Dermis microvascular lymphatic vessel endothelial cell (primary cell): ENCODE measurements around the gene UCP2. TPM values are rescaled to one million over a fixed set of nuclear protein-coding genes. Genes with fewer than 3 reads are reported as not detected.

Experiments
- DNase-seq, 2 donors: peaks; one replicate each; pipeline versions ENCODE4 v3.0.0 to v3.0.0-alpha.2; 2010; ENCODE audit warnings: low read depth in 2 of 2
- total RNA-seq: library from RNA; depleted of rRNA; stranded (reverse); fragments of >200 nt; gene quantifications from 2 replicates; pipeline ENCODE4 v1.2.1, GENCODE V29; 2014

The UCP2 gene
- total RNA-seq = 3.7 and 7.6 TPM in 2 replicates

- DNase-seq = peak; percentile 45 to 88
Observed at GRCh38 chr11:73982595-73982989, at the start of gene UCP2. TSS of gene UCP2 (minus strand) at chr11:73982843. CDS start at chr11:73978378, 4,465 bp downstream.

GRCh38 chr11:74030723-74031676 is 48.4 kb upstream of the UCP2 start:
- DNase-seq = no peak

- DNase-seq = peak in 1 of 2 donors; percentile 40
Observed at GRCh38 chr11:74025467-74026166, 43.0 kb upstream of the UCP2 start.

- DNase-seq = peak in 1 of 2 donors; percentile 62
Observed at GRCh38 chr11:74024261-74025029, 41.8 kb upstream of the UCP2 start.

GRCh38 chr11:74023276-74023675 is 40.6 kb upstream of the UCP2 start:
- DNase-seq = no peak

GRCh38 chr11:74022546-74022945 is 39.9 kb upstream of the UCP2 start:
- DNase-seq = no peak

GRCh38 chr11:74021998-74022397 is 39.4 kb upstream of the UCP2 start:
- DNase-seq = no peak

GRCh38 chr11:74020539-74020938 is 37.9 kb upstream of the UCP2 start:
- peak in 1 of 2 donors; percentile 14 for DNase-seq

- no peak for DNase-seq
Observed at GRCh38 chr11:74019860-74020259, 37.2 kb upstream of the UCP2 start.

GRCh38 chr11:74019104-74019738 is 36.6 kb upstream of the UCP2 start:
- DNase-seq = no peak

GRCh38 chr11:74018331-74019005 is 35.8 kb upstream of the UCP2 start:
- peak; percentile 42 to 63 for DNase-seq

GRCh38 chr11:74017631-74018030 is 35.0 kb upstream of the UCP2 start:
- DNase-seq = no peak

GRCh38 chr11:74015919-74016684 is 33.5 kb upstream of the UCP2 start:
- DNase-seq = no peak

- no peak for DNase-seq
Observed at GRCh38 chr11:74014880-74015279, 32.2 kb upstream of the UCP2 start.

- DNase-seq = no peak
Observed at GRCh38 chr11:74013141-74013540, 30.5 kb upstream of the UCP2 start.

- no peak for DNase-seq
Observed at GRCh38 chr11:74012074-74012809, 29.6 kb upstream of the UCP2 start.

GRCh38 chr11:74011360-74012073 is 28.9 kb upstream of the UCP2 start:
- DNase-seq = peak in 1 of 2 donors; percentile 77
